ENCODE measurements around the gene CANX.
"Not testable (repeated sequence)": the region's sequence is repeated elsewhere in the genome, so short reads cannot be mapped to it uniquely, and the experiment has no call there.

CANX gene

DNA sequence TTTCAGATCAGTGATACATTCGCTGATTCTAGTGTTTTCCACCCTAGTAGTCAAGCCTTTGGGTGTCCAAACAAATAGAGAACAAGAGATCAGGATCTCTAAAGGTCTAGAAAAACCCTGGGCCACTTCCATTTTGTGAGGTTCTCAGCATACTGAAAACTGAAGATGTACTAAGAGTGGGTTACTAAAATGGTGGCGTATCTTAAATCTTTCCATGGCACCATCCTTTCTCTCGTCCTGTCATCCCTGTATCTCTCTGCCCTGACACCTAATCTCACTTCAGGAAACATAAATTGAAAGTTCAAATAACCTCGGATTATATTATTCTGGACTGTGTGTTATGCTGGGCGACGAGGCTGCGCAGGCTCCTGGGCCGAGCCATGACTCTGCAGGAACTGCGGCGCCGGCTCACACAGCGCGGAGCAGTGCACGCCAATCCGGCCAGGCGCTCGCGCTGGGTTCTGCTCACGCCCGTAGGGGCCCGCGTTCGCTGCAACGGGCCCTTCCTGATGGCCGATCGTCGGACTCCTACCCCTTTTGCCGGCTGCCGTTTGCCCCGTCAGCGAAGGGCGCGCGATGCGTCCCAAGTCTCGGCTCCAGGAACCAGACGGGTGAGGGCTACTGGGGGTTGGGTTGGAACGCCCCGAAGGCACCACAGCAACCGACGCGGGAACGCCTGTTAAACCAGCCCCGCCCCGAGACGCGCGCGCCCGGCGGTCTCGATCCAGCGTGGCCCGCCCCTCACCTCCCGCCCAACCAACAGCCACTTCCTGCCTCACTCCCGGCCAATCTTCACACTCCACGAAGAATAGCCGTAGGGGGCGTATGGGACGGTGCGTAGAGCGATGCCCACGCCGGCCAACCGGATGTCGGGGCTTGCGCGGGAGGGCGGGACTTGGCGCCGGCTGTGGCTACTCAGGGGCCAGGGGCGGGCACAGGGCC is 503 bp upstream of the CANX start:
- peak; percentile 92 to 99 (median 96) for DNase-seq (ENCODE audit: low read depth in 2 of 3, low spot score in 2 of 3)

GRCh38 chr5:179699616-179700237 is 960 bp downstream of the CANX start:
- DNase-seq (ENCODE audit: low read depth in 2 of 3, low spot score in 2 of 3) = peak in 1 of 3 experiments; percentile 27

GRCh38 chr5:179700401-179700918 is 1.7 kb downstream of the CANX start:
- DNase-seq (ENCODE audit: low read depth in 2 of 3, low spot score in 2 of 3) = no peak

- no peak for DNase-seq (ENCODE audit: low read depth in 2 of 3, low spot score in 2 of 3)
These were observed 17.5 kb downstream of the CANX start for GRCh38 chr5:179716286-179716685.

DNA sequence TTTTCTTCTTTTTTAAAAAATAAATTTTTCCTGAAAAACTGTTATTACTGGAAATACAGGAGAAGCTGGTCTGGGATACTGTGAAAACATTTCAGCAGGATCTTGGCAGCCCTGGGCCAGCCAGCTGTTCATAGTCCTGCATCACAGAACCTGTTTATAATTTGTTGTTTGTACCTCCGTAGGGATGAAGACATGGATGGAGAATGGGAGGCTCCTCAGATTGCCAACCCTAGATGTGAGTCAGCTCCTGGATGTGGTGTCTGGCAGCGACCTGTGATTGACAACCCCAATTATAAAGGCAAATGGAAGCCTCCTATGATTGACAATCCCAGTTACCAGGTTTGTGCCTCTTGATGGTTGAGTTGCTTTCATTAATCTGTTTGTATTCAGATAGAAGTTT is 21.5 kb downstream of the CANX start:
- no peak for DNase-seq (ENCODE audit: low read depth in 2 of 3, low spot score in 2 of 3)

GRCh38 chr5:179724163-179724562 is 25.4 kb downstream of the CANX start:
- no peak for DNase-seq (ENCODE audit: low read depth in 2 of 3, low spot score in 2 of 3)

DNA sequence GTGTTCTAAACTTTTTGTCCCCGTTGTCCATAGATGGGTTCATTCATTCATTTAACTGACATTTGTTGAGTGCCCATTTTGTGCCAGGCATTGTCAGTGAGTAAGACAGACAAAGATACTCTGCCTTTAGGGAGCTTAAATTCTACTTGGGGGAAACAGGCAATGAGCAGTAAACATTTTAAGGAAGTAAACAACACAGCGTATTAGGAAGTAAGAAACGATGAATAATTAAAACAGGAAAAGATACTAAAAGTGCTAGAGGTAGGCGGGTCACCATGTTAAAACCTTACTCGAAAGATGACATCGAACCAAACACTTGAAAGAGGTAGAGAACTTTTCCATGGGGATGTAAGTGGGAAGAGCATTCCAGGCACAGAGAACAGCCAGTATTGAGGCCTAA is 28.3 kb downstream of the CANX start:
- DNase-seq (ENCODE audit: low read depth in 2 of 3, low spot score in 2 of 3) = no peak

DNA sequence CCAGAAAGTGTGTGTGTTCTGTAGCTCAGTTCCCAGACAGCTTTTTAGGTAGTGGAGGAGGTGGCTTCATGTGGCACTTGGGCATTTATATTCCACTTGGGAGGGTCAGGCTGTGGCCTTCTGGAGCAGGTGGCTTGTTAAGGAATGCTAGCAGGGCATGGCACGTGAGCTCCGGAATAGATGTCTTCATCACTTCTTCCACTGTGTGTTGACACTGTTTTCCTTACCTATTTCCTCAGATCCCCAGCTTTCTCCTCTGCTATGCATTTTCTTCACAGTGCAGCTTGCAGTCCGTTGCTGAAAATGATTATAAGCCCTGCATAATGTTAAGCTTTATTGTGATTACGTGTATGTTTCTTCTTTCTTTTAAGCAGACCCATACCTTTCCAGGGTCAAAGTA is 30.5 kb downstream of the CANX start:
- no peak for DNase-seq (ENCODE audit: low read depth in 2 of 3, low spot score in 2 of 3)

DNA sequence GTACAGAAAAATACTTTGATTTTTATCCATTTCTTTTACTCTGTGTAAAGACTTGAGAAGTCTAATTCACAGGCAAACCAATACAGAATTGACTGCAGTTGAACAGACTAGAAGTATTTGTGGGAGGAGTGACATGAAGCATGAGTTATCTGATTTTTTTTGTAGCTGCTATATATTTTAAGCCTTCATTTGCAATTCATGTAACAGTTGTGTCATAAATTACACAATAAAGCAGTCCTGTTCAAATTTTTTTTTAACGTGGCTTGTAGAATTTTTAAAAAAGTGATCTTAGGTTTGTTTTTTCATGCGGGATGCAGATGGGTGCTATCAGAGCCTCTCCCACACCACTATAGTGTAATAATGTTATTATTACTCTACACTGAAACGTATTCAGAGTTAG is 31.0 kb downstream of the CANX start:
- no peak for DNase-seq (ENCODE audit: low read depth in 2 of 3, low spot score in 2 of 3)

DNA sequence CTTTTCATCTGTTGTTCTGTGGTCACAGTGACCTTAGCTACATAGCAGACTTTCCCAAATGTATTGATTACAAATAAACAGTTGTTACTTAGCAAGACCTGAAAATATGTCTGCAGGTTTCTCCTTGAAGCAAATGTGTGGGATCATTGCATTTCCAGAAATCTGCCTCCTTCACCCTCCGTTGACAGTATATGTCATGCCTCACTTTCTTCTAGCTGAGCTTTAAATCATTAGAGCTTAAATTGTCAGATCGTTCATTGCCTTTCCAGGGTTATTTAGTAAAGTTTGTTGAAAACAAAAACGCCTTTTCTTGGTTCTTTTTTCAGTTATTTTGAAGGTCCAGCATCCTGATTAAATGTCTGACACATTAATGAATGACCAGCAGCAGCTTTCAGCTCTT is 31.6 kb downstream of the CANX start:
- no peak for DNase-seq (ENCODE audit: low read depth in 2 of 3, low spot score in 2 of 3)

- no peak for DNase-seq (ENCODE audit: low read depth in 2 of 3, low spot score in 2 of 3)
These were observed 32.1 kb downstream of the CANX start for GRCh38 chr5:179730852-179731251.

DNA sequence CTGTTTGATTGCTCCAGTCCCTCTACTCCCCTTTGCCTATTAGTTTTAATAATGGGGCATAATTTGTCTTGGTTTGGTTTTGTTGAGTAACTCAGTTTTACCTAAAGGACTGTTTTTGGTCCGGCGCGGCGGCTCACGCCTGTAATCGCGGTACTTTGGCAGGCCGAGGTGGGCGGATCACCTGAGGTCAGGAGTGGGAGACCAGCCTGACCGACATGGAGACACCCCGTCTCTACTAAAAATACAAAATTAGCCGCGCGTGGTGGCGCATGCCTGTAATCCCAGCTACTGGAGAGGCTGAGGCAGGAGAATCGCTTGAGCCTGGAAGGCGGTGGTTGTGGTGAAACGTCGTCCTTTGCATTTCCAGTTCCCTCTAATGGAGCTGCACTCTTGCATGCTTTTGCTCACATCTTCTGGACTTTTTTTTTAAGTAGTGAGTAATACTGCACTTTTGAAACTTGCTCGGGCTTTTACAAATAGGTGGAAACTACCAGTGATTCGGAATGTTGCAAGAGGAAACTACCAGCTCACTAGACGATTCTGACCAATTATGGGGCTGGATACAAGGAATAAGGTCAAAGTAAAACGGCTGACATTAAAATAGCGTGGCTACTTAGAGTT is 33.1 kb downstream of the CANX start:
- peak in 1 of 3 experiments; percentile 6 for DNase-seq (ENCODE audit: low read depth in 2 of 3, low spot score in 2 of 3)

DNA sequence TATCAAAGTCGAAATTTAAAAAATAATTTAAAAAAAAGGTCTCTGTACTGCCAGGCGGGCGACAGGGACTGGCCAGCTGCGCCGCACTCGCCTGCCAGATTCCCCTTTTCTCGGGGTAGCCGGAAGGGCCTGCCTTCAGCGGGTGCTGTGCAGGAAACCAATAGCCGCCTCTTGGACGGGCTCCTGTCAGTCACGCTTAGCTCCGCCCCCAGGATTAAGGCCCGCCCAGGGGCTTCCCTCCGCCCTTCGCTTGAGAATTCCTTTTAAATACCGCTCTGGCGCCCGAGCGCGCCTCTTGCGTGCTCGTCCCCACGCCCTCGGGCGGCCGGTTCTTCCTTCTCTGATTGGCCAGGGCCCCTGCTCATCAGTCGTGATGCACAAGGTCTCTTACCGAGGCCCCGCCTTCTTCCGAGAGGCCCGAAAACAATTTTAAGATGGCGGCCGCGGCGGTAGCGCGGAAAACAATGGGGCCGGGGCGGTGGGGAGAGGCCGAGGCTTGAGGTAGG is 33.7 kb downstream of the CANX start, which contains the start of gene MAML1:
Gene MAML1 (plus strand): TSS at position 411 of the 506 bp plus-strand sequence. CDS start 291 bp downstream, outside the sequence.
- peak; percentile 95 to 99 (median 97) for DNase-seq (ENCODE audit: low read depth in 2 of 3, low spot score in 2 of 3)

DNA sequence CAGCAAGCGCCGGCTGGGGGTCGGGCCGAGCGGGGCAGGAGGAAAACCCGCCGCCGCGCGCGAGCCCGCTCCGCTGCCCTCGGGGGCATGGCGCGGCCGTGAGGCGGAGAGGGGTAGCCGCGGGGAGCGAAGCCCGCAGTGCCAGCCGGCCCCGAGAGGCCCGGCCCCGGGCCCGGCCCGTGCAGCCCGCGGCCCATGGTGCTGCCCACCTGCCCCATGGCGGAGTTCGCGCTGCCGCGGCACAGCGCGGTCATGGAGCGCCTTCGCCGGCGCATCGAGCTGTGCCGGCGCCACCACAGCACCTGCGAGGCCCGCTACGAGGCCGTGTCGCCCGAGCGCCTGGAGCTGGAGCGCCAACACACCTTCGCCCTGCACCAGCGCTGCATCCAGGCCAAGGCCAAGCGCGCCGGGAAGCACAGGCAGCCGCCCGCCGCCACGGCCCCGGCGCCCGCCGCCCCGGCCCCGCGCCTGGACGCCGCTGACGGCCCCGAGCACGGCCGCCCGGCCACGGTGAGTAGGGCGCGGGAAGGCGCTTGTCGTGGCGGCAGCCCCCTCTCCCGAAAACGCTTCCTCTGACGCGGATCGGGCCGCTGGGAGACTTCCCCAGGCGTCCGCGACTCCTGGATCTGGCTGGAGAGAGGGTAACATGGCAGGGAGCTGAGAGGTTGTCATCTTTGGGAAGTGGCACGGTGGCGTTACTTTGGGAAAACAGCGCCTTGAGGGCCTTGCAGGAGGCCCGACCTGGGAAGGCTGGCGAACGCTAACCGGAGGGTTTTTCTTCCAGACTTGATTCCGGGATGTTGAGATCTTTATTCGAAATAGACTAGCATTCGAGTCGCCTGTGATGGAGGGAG is 34.4 kb downstream of the CANX start:
- DNase-seq (ENCODE audit: low read depth in 2 of 3, low spot score in 2 of 3) = peak in 1 of 3 experiments; percentile 12

DNA sequence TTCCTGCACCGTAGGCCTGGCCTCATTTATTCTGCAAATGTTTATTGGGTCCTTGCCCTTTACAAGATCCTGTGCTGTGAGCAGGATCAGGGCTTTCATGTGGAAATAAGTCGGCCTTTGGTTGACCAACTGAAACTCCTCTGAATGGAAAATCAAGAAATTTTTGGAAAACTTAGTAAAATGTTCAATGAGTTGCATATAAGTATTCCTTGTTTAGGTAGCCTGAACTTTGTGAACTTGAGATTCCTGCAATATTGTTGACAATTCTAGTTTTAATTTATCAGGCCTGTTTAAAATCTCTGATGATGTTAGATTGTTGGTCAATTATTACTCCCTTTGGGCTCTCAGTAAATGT is 35.0 kb downstream of the CANX start:
- no peak for DNase-seq (ENCODE audit: low read depth in 2 of 3, low spot score in 2 of 3)

GRCh38 chr5:179734536-179735164 is 35.9 kb downstream of the CANX start:
- DNase-seq (ENCODE audit: low read depth in 2 of 3, low spot score in 2 of 3) = no peak

- DNase-seq (ENCODE audit: low read depth in 2 of 3, low spot score in 2 of 3) = no peak
These were observed 40.0 kb downstream of the CANX start for GRCh38 chr5:179738742-179739141.

DNA sequence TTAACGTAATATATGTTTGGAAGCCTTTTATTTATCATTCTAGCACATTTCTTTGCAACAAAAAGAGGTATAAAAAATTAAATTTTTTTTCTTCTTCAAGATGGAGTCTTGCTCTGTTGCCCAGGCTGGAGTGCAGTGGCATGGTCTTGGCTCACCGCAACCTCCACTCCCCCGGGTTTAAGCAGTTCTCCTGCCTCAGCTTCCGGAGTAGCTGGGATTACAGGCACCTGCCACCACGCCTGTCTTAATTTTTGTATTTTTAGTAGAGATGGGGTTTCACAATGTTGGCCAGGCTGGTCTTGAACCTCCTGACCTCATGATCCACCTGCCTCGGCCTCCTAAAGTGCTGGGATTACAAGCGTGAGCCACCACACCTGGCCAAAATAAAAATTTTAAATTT is 45.3 kb downstream of the CANX start:
- not testable (repeated sequence) for DNase-seq (ENCODE audit: low read depth in 2 of 3, low spot score in 2 of 3)

GRCh38 chr5:179746872-179747271 is 48.1 kb downstream of the CANX start:
- no peak for DNase-seq (ENCODE audit: low read depth in 2 of 3, low spot score in 2 of 3)

- DNase-seq (ENCODE audit: low read depth in 2 of 3, low spot score in 2 of 3) = no peak
These were observed 49.0 kb downstream of the CANX start for GRCh38 chr5:179747811-179748210.

Measured in activated CD8-positive, alpha-beta memory T cell treated with anti-CD3 and anti-CD28 coated beads for 48 hours (primary cell).